HG02885 (cell line): ENCODE results near the gene SOX6.
"Not testable (repeated sequence)": the region's sequence is repeated elsewhere in the genome, so short reads cannot be mapped to it uniquely, and the experiment has no call there.

Experiments
- ATAC-seq: cut with Tn5 transposase; IDR thresholded peaks from one replicate; pipeline ENCODE4 v1.9.1; 2021; ENCODE audit warnings: mild to moderate bottlenecking; ENCODE audit not compliant: unreplicated experiment, poor library complexity

Gene SOX6

DNA sequence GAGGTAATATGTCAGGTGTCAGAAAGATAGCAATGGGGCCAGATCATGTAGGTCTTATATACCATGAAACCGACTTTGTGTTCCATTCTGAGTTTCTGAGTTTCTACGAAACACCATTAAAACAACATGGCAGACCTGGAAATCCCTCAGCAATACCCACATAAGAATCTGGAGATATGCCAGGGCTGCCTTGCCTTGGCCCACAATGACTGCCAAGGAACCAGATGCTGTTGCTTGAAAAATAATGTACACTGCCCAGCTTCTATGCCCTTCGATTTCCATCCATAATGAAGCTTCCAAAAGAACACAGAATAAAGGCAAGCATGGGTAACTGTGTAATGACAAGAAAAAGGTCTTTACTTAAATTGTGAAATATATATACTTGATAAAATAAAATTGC, 277.4 kb downstream of the SOX6 start:
- no peak for ATAC-seq

DNA sequence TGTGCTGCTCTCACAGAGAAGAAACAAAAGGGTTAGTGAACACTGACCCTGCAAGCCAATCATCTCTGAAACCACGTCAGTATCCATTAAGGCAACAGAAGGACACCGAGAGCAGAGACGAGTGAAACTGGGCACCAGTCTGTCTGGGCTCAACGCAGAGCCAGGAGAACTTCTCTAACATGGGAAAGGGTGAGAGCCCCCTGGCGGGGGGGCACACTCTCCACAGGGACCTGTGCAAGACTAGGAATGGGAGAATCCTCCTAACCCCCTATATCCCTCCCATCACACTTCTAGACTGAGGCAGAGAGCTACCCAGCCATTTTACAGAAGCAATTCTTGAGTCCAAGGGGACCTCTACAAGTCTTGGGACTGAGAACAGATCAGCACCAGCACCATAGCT, 285.8 kb downstream of the SOX6 start:
- ATAC-seq: no peak

DNA sequence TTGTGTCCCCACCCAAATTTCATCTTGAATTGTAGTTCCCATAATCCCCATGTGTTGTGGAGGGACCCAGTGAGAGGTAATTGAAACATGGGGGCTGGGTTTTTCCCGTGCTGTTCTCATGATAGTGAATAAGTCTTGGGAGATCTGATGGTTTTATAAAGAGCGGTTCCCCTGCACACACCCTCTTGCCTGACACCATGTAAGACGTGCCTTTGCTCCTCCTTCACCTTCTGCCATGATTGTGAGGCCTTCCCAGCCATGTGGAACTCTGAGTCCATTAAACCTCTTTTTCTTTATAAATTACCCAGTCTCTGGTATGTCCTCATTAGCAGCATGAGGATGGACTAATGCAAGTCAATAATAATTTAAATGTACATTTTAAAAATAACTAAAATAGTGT, 289.1 kb downstream of the SOX6 start:
- not testable (repeated sequence) for ATAC-seq

DNA sequence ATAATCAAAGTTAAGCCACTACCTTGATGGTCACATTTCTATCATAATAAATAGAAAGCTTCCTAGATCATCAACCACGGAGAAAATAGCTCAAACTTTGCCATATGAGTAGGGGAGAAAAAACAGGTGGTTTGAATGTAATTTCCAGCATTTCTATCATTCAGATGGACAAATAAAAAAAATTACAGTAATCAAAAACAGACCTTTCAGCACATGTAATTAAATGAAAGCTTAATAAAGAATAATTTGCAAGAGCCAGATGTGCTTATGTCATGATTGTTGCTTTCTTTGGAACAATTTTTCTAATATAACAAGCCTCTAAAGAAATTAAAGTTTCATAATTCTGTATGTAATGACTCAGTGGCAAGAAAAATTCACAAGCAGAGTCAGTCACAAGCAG, 297.0 kb downstream of the SOX6 start:
- no peak for ATAC-seq

DNA sequence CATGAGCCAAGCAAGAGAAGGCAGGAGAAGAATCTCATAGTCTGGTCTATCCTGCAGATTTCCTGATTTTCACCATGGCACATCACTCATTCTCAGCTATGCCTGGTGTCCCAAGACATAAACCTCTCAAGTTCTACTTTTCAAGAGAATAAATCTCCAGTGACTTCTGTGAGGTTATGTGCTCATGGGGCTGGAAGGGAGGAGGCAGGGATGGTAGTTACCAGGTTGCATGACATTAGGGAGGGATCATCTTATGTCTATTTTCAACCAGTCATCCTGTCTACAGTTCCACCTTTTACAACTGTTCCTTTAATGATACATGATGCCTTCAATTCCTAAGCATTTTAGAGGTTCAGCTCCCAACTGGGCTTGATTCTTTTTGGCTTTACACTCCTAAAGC, 297.7 kb downstream of the SOX6 start:
- no peak for ATAC-seq

DNA sequence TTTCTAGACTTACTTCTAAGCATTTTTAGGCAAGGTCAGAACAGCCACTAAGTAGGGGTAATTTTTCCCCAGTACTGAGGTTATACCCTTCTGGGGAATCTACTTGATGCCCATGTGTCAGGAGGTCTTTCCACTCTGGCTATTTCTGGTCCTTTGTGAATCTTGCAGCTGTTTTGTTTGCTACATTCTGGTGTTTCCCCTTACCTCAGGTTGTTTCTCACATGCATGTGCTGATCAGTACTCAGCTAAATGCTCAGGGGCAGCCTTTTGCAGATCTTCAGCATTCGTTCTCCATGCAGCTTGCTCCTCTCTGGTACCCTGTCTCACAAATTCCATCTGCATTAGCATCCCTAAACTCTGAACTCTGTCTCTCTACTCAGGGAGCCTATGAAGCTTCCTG, 303.6 kb downstream of the SOX6 start:
- no peak for ATAC-seq

DNA sequence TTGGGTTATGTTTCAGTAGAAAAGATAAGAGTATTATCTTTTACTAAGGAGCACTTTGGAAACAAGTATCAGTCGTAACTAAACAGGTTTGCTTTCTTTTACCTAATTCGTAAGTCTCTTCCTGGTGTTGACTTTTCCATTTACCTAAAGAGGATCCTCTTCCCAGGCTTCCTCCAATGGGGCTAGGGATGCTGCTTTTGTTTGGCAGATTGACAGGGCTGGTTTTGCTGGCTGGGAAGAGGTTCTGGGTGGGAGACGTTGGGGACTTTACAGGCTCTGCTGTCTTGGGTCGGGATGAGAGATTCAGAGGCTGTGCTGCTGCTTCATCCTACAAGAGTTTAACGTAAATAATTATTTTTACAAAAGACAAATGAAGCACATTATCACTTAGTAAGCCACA, 306.7 kb downstream of the SOX6 start:
- no peak for ATAC-seq

DNA sequence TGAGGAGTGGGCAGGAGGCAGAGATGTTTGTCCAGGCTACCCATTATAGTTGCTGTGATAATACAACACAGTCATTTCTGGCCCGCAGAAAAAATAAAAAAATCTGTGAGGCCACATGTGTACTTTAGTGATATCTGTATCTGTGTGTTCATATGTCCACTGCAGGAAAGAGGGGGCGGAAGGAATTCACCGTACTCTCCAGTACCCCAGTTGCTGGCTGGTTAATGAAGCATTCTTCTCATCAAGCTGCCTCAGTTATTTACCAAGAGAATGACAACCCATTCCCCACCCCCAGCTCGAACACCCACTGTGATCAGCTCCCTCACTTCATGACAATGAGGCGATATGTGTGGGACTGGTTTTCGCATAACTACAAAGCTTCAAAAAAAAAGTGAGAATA, 309.3 kb downstream of the SOX6 start:
- no peak for ATAC-seq

DNA sequence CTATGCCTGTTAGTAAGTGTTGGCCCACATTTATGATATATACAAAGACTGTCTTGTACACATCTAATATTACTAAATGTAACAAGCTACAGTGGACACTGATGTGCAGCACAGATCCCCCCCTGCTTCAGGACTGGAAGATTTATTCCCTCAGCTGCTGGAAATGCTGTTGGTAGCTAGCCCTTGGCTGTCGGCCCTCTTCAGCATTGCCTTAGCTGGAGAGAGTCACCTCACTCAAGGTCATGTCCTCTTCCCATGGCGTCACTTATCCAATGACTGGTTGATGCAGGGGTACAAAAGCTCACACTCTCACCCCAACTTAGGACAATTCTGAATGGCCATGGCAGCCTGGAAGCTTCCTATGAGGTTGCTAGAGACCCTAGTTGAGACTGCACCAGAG, 312.7 kb downstream of the SOX6 start:
- ATAC-seq: no peak

DNA sequence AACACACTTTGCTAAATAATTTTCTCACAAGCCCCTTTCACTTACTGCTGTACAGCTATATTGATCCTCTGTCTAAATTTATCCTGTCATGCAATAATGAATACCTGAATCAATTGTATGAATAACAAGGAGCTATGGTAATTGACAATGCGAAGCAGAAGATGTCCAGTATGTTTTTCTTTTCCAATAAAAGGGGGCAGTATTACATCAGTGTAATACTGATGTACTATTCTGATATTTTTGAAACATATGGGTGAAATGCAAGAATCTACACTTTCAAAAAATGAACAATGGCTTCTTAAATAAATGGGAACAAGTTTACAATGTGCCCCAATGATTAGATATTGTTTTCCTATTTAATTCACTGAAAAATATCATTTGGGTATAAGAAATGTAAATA, 315.1 kb downstream of the SOX6 start:
- no peak for ATAC-seq

DNA sequence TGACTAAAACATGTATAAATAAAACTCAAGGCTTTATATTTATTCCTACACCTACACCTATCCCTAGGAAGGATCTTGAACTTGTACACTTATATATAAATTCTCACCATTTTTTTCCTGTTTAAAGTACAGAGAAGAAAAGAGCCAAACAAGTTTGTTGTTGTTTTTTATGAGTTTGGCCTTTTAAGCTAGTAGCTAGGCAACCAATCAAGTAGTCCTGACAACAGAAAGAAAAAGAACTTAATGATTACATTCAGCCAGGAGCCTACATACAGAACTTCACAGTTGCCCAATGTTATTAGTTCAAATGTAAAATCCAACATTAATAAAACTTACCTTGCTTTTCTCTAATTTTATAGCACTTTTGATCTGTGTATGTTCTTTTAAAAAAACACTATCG, 316.2 kb downstream of the SOX6 start:
- ATAC-seq: no peak

DNA sequence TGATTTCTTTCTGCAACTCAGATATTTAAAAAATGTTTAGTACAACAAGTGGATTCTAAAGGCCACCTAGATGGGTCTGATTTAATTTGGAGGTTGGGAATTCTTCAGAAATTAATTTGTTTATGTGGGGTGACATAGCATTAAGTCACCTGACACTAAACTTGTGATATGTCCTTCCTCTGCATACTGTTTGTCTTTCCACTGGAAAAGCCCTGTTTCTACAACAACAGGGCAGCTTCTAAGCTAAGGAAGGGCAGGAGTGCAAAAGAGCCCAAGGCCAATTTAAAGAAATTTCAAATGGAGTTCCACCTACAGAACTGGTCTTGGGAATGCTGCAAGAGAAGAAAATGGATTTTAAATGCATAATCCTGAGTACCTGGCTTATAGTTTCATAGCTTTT, 319.2 kb downstream of the SOX6 start:
- ATAC-seq: no peak

DNA sequence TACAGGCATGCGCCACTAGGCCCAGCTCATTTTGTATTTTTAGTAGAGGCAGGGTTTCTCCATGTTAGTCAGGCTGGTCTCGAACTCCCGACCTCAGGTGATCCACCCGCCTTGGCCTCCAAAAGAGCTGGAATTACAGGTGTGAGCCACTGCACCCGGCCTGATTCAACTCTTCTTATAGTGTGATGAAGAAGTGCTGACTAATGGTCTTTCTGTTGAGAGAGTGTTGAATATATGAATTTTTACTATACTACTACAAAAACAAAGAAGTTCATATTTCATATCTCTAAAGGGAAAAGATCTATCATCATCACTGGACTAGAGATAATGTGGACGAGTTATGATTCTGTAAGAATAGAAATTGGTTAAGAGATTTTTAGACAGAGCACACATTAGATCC, 320.1 kb downstream of the SOX6 start:
- ATAC-seq: no peak

DNA sequence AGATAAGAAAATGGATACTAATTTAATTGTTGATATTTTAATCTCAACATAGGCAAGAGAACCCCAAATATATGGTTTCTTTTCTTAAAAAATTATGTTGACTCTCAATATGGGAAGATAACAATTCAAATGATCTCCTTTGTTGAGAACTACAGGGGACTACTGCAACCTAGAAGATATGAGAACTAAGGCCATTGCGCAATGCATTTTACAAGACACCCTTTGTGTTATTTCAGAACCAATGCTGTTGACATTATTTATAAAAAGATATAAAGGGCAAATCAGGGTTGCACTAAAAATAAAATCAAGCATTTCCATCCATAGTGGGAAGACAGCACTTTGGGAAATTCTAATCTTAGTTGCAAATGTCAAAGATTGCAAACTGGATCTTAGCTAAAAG, 322.3 kb downstream of the SOX6 start:
- no peak for ATAC-seq

DNA sequence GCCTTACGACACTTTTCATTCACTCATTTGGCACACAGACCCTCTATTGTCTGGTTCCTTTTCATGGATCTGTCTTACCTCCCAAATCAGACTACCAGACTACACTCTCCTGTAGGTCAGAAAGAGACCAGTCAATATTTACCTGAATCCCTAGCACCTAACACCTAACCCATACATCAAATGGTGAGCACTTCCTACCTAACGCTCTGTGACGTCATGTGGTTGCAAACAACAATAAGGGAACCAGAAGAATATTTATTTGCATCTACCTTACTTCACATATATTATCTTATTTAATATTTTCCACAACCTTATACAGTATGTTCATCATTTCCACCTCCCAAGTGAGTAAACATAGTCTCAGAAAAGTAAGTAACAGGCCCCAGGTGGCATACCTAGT, 323.4 kb downstream of the SOX6 start:
- ATAC-seq: no peak

DNA sequence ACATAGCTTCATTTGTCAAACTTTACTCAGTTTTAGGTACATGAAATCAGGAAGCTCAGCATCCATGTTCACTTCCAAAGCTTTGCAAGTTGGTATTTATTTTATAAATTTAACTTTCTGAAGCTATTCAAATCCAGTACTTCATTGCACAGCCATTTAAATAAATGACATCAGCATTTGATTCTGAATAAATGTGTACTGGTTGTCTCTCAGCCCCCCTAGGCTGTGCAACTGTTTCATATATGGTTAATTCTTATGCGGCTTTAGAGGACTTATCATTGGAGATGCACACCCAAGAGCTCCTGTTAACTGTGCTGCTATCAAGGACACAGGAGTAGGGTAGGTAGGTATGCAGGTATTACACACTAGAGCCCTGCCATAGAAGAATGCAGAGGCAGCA, 325.1 kb downstream of the SOX6 start:
- no peak for ATAC-seq

DNA sequence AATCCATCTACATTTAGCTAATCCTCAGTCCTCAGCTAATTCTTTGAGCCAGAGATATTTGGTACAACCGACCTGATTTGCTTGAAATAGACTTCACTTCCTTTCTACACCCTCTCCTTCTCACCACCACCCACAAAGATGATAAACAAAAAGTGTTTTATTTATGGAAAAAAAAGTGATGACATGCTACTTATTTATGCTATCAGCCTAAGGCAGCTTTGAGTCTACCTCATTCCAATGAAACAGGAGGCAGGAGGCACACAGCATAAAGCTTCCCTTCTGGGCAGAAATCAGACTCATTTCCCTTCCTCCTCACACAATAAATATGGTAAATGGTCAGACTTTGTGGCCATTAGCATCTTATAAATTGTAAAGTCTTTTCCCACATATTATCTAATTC, 325.7 kb downstream of the SOX6 start:
- ATAC-seq: no peak

DNA sequence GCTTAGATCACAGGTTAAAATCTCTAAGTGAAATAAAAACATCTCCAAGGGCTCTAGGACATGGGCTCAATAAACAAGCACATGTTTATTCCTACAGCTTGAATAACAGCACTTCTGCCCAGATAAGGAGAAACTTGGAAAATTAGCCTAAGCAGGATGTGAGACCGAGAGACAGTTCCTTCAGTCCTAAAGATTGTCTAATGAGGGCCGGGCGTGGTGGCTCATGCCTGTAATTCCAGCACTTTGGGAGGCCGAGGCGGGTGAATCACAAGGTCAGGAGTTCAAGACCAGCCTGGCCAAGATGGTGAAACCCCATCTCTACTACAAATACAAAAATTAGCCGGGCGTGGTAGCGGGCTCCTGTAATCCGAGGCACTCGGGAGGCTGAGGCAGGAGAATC, 327.2 kb downstream of the SOX6 start:
- ATAC-seq: not testable (repeated sequence)

DNA sequence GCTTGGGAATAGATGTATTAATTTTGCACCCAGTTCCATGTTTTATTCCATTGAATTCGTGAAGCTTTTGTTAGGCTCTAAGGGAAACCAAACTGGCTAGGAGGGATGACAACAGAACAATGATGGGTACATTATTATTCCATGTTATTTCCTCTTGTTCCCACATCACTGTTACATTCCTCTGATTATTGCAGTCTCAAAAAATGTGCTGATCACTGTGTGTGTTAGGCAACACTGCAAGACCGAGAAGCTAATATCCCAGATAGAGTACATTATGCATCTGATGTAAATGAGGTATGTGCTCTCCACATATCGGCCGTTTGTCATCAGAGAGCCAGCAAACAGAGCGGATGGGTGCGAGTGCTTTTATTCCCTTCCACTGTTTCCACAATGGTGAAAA, 327.9 kb downstream of the SOX6 start:
- ATAC-seq: no peak

DNA sequence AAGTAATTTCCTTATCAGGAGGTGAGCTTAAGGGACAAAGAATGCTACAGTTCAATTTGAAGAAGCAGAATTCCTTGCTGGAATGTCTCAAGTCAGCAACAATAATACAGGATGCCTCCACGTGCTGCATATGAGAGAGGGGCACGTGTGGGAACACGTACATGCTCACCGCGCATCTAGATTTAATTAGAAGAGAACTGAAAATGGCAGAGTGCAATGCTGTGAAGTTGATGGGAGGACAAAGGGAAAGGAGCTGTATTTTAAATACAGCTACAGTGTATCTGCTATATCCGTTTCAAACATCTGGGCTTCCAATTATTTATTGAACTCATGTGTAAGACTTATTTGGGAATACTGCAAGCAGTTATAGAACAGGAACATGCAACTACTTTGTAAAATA, 328.7 kb downstream of the SOX6 start:
- ATAC-seq: no peak

DNA sequence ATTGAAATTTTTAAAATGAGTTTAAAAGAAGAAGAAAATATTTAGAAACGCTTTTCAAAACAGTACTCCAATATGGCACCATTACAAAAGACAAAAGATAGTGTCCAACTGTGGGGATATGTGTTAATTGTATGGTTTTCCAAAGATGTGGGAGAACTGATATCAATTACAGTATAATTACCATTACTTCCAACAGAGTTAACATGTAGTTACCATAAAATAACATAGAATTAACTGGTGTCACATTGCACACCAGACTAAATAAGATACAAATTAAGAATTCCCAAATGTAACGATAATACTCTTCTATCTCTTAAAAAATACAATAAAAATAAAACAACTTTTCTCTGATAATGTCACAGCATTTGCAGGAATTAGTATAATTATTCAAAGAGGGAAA, 329.5 kb downstream of the SOX6 start:
- no peak for ATAC-seq

DNA sequence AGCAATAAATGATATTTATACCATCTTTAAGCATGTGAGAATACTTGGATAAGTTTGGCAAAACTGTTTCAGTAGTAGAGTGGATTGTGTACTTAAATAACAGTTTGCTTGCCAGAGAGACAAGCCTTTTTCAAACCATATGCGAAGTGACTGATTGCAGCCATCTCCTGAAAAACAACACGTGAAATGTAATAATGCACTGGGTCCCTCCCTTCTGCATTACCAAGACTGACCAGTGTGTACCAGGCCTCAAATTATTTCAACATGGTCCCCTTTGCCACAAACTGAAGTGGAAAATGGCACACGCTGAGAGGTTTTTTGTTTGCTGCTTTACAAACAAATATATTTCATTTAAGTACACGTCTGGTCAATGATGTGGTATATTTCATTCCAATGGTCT, 337.4 kb downstream of the SOX6 start:
- ATAC-seq: no peak

DNA sequence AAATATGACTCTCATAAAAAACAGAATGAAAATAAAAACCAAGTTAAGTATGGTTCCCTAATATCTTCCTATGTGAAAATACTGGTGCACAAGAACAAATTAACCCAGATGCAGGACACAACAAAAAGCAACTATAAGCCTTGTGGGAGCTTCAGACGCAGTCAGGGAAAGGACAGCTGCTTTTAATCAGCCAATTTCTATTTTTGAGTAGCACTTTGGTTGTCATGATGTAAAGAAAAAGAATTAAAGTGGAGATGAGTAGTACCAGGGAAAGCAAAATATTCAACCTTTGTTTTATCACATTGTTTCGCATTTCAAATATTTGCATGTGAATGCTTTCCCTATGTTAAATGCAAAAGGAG, 339.9 kb downstream of the SOX6 start:
- ATAC-seq: no peak
